NCI-H2107 (cell line): ENCODE measurements around the gene YBX3.

Experiments
- DNase-seq: peaks from one replicate; lab custom pipeline; 2025; lab: John Stamatoyannopoulos, UW

Gene YBX3

DNA sequence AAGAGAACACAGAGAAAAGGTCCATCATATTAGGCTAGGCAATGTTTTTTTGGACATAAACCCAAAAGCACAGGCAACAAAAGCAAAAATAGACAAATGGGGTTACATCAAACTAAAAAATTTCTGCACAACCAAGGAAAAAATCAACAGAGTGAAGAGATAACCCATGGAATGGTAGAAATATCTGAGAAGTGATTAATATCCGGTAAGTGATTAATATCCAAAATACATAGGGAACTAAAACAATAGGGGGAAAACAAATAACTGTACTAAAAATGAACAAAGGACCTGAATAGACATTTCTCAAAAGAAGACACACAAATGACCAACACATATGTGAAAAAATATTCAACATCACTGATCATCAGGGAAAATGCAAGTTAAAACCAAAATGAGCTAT lies 53.6 kb downstream of the YBX3 start:
- DNase-seq: no peak

DNA sequence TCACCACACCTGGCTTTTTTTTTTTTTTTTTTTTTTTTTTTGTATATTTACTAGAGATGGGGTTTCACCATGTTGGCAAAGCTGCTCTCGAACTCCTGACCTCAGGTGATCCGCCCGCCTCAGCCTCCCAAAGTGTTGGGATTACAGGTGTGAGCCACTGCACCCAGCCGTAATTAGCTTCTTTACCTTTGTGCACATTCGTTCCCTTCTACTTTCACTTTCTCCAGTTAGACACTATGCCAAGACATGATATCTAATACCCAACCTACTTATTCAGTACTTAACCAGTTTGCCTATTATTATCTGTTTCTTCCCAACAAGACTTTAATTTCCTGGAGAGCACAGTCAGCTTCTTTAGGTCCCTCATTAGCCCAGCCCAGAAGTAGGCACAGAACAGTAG lies 54.6 kb downstream of the YBX3 start:
- no peak for DNase-seq

GRCh38 chr12:10667581-10667980 lies 55.5 kb downstream of the YBX3 start:
- DNase-seq: no peak

DNA sequence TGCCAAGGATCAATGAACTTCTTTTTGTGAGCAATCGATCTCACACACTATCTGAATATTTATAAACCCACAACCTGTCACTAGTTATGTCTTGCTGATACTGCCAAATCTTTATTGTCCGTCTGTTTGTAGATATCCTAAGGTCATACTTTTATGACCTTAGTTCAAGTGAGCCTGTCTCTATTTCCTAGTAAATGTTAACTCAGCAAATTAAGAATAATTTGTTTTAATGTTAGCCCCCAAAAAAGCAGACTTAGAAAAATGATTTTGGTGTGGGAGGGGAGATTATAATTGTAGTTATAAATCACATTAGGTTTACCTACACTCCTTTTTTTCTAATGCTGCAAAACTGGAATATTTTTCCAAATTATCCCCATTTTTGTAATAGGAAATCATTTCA lies 58.6 kb downstream of the YBX3 start:
- DNase-seq: no peak

DNA sequence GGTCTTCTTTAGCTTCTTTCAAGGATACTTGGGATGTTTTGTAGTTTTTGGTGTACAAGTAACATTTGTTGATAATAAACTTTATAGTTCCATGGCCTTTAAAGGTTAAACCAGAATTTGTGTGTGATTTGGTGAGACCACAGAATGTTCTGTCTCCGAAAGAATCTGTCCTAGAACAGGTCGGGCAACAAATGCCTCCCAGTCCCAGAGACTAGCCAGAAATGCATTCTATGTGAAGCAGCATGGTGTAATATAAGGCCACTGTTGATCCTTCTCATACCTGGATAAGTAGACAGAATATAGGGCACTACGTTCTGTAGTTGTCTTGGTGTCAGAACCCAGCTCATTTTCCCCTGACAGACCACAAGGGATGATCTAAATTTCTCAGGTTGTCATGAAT lies 59.3 kb downstream of the YBX3 start:
- DNase-seq: no peak

DNA sequence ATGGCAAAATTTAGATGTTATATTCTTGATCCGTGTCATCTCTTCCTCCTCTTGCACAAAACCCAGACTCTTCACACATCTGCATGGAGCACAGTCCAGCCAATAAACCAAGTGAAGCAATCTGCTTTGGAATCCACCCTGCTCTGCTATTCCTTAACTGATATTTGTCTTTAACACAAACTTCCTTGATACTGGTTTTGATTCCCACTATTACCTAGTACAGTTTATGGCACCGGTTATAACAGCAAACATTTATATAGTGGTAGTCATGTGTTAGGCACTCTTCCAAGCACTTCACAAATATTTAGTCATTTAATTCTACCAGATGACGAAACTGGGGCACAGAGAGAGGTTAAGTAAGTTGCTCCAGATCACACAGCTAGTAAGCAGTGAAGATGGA lies 61.8 kb downstream of the YBX3 start:
- DNase-seq: no peak

DNA sequence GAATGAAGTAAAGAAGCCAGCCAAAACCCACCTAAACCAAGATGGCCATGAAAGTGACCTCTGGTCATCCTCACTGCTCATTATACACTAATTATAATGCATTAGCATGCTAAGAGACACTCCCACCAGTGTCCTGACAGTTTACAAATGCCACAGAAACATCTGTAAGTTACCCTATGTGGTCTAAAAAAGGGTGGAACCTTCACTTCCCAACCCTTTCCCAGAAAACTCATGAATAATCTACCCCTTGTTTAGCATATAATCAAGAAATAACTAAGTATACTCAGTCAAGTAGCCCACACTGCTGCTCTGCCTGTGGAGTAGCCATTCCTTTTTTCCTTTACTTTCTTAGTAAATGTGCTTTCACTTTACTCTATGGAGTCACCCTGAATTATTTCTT lies 69.1 kb downstream of the YBX3 start:
- no peak for DNase-seq

- DNase-seq: no peak
Observed at GRCh38 chr12:10652192-10652591, 70.9 kb downstream of the YBX3 start.
